ENCODE results near the gene BMP6.

GRCh38 chr6:7785243-7786035 is 59.5 kb downstream of the BMP6 start:
- TF ChIP-seq CTCF (IDR thresholded peaks at IDR 0.05) (no peak), ZFP36 (IDR thresholded peaks at IDR 0.05; ENCODE audit: borderline replicate concordance, partially characterized antibody) (no peak), RCOR1 (IDR thresholded peaks at IDR 0.05; ENCODE audit: low read depth, low read length) (no peak), MAX (IDR thresholded peaks at IDR 0.05) (no peak)
